HG03442 (cell line): ENCODE measurements around the gene PHF21B.

Experiments
- ATAC-seq: cut with Tn5 transposase; IDR thresholded peaks from one replicate; pipeline ENCODE4 v1.9.1; 2021; ENCODE audit warnings: mild to moderate bottlenecking, moderate library complexity; ENCODE audit not compliant: unreplicated experiment

The PHF21B gene

GRCh38 chr22:44994399-44995104 is 15.3 kb downstream of the PHF21B start:
- ATAC-seq, result no peak

GRCh38 chr22:44992166-44992565 is 17.6 kb downstream of the PHF21B start:
- ATAC-seq, result no peak

DNA sequence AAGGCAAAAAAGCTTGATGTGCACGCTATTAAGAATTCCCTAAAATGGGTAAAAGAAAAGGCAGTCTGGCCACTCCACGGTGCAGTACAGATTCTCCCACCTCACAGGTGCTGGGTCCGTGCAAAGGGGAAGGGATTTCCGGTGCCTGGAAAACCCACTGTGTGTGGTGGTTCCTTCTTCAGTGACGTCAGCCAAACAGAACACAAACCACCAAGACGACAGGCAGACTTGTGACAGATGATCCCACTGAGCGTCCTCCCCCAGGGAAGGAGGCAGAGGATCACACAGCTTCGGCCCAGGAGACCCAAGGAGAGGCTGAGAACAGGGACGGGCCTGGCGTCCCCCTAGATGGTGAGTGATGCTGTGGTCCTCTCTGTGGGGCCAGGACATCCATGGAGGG is 18.6 kb downstream of the PHF21B start:
- no peak for ATAC-seq

DNA sequence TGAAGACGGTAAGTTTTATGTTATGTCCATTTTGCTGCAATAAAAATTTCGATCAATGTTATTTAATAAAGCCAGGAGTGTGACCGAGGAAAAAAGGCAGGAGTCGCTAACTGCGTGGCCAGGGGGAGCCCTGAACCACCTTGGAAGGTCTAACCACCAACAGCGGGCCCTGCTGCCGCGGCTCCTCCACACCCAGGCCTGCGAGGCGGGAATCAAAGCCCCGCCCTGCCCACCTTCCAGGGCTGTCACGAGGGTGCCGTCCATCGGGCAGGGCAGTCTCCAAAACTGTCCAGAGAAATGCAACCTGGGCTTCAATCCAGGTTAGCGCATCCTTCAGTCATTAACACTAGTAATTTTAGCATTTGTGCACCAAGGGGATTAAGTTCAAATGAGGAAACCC is 19.0 kb downstream of the PHF21B start:
- ATAC-seq, result no peak

GRCh38 chr22:44990328-44990727 is 19.5 kb downstream of the PHF21B start:
- no peak for ATAC-seq

DNA sequence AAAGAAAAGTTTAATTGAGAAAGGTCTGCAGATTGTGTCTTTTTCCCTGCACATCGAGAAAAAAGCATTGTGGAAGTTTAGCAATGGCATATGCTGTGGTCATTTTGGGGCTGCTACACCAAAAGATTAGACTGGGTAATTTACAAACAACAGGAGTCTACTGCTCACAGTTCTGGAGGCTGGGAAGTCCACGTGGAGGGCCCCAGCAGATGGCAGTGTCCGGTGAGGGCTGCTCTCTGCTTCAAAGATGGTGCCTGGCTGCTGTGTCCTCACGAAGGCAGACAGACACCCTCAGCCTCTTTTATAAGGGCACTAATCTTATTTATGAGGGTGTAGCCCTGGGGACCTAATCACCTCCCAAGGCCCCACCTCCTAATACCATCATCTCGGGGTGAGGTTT is 21.1 kb downstream of the PHF21B start:
- no peak for ATAC-seq

DNA sequence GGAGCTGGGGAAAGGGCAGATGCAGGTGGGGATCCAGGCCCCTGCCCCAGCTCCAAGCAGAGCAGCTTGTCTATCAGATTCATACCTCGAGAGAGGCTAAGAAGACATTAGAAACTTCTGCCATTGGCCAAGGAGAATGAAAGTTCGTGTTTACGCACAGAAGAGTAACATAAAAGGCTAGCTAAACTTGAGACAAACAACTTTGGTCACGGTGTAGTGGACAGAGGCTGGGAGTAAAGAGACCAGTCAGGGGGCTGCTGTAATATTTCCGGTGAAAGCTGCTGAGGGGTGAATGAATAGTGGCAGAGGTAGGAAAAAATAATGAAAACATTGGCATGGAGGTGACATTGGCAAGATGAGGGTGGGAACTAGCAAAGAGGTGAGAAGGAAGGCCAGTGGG is 22.9 kb downstream of the PHF21B start:
- no peak for ATAC-seq

DNA sequence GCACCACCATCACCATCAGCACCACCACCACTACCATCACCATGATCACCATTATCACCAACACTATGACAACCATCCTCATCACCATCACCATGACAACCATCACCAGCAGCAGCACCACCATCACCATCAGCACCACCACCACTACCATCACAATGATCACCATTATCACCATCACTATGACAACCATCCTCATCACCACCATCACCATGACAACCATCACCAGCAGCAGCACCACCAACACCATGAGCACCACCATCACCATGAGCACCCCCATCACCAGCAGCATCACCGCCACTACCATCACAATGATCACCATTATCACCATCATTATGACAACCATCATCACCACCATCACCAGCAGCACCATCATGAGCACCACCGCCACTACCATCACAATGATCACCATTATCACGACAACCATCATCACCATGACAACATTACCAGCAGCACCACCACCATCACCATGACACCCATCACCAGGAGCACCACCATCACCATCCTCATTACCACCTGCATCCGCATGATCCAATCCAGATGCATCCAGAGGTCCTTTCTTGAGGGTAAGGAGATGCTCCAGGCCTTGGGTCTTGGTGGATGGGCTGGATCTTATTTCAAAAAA is 23.8 kb downstream of the PHF21B start:
- no peak for ATAC-seq

GRCh38 chr22:44983878-44984482 is 25.8 kb downstream of the PHF21B start:
- no peak for ATAC-seq

DNA sequence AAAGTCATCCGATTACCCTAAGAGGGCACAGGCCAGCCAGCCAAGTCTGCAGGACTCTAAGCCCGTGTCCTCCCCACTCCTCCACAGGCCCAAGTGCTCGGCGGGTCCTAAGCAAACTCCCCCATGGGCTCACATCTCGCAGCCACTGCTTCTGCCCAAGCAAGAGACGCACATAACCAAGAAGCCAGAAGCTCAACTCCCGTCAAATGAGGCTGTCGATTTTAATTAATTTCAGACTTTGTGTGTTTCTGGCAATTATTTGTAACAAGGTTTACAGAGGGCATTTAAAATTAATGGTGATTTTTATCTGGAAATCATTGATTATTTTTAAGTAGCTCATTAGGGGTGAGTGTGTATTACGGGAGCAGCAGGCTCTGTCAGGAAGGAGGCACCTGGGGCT is 27.4 kb downstream of the PHF21B start:
- no peak for ATAC-seq

GRCh38 chr22:44981857-44982256 is 27.9 kb downstream of the PHF21B start:
- no peak for ATAC-seq

GRCh38 chr22:44979154-44979553 is 30.7 kb downstream of the PHF21B start:
- no peak for ATAC-seq

- ATAC-seq, result no peak
These were observed 34.2 kb downstream of the PHF21B start for GRCh38 chr22:44975427-44976262.

GRCh38 chr22:44974454-44974853 is 35.4 kb downstream of the PHF21B start:
- no peak for ATAC-seq

- ATAC-seq, result no peak
These were observed 36.0 kb downstream of the PHF21B start for GRCh38 chr22:44973829-44974228.

DNA sequence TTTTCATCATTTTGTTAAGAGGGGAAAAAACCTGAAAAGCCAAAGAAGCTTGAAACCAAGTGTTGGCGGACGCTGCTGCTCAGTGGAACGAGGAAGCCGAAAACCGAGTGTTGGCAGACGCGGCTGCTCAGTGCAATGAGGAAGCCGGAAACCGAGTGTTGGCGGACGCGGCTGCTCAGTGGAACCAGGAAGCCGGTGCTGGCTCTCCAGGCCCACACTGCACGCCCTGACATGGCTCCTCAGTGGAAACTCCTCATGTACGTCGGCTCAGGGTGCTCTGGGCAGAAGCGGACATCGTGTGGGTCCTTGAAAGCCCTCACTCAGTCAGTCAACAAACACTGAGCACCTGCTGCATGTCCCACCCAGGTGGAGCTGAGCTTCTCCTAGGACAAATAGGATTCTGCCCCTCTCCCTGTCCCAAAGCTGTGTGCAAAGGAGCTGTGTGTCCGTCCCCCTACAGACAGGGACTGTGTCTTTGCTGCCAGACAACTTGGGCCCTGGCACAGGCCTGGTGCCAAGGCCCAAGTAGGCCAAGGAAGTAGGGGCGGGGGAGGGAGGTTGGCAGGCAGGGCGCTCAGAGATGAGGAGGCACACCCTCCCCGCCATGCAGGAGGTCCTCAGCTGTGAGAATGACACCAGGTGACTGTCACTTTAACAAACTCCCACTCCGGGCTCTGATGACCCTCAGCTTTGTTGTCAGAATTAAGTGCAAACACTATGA is 37.3 kb downstream of the PHF21B start:
- no peak for ATAC-seq

DNA sequence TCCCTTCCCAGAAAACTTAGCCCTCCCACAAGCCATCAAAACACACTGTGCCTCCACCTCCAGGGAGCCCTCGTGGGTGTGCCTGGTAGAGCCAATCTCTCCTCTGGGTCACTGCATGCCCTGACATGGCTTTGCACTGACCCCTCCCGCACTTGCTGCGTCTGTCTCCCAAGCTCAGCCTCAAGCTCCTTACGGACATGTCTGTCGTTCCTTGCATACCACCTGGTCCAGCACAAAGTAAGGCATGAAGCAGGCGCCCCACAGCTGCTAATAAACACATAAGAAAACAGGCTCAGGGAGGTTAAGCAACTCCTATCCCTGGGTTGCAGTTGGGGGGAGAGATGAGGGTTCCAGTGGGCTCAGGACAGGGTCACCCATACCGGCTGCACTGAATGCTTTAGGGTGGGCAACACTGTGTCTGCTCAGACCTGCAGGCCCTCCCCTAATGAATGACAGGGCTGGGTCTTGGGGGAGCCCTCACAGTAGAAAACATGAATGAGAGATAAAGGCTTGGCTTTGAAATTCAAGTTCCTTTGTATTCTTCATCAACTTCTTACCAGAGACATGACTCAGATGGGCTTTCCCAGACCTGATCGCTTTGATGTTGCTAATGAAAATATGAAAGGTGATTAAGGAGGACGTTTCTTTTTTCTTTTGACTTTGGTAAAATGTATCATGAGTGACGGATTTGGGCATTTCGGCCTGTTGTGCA is 38.0 kb downstream of the PHF21B start:
- no peak for ATAC-seq

DNA sequence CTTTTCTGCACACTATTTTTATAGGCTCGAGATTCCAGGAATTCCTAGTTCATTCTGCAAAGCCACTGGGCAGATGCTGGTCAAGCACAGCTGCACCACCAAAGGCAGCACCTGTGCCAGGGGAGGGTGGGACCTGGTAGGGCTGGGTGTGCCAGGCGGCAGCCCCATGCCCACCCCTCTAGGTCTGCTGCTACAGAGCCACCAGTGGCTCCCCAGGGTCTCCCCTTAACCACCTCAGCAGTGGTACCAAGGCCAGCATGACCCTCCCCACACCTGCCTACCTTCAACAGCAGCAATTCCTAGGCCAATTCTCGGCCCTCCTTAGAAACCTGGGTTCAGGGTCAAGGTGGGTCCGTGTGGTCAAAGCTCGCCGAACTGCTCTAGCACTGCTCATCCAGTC is 39.5 kb downstream of the PHF21B start:
- no peak for ATAC-seq

GRCh38 chr22:44969817-44970216 is 40.0 kb downstream of the PHF21B start:
- ATAC-seq, result no peak

DNA sequence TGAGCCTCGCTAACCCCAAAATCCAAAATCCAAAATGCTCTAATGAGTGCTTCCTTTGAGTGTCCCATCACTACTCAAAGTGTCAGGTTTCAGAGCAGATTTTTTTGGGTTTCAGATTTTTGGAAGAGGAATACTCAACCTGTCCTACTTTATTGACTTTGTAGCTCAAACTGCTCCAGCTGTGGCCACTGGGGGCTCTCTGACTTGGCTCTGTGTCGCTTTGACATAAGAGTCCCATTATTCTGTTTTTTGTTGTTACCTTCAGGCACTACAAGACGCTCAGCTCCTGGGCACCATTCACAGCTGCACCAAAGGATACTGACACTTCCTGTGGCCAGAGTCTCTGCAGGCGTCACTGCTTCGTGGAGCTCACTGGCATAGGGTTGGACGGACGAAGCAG is 41.1 kb downstream of the PHF21B start:
- no peak for ATAC-seq
